ENCODE measurements around the gene ZSWIM3. TPM values are rescaled to one million over a fixed set of nuclear protein-coding genes. Genes with fewer than 3 reads are reported as not detected.

The ZSWIM3 gene
- total and polyA plus RNA-seq, 2 donors (not counting 1 experiment from before 2014, with no cell fraction given), result 3.6 to 7.6 TPM

- no peaks in the 10 kb centered on the region for H3K9me3 ChIP-seq (ENCODE audit: control insufficient read depth, insufficient read depth, low read depth, low read length)
- no peak overlapping the region for H3K27ac ChIP-seq (ENCODE audit: insufficient read depth, low read length)
- no peak overlapping the region for H3K4me3 ChIP-seq (replicated peaks in 1 of 4; ENCODE audit: control extremely low read depth in 1 of 4, insufficient read depth in 1 of 4, low read depth in 3 of 4, low read length in 4 of 4)
- no peak overlapping the region for H2AFZ ChIP-seq (ENCODE audit: low read length)
- H3K27me3 ChIP-seq (ENCODE audit: control insufficient read depth, insufficient read depth, low read length), result no peaks in the 10 kb centered on the region
- H3K4me2 ChIP-seq (ENCODE audit: extremely low read depth, insufficient read depth, low read length), result no peak overlapping the region
- peaks cover 6% of the 10 kb centered on the region for H3K36me3 ChIP-seq (ENCODE audit: control insufficient read depth, insufficient read depth, low read length)
- DNase-seq (ENCODE audit: low read depth in 2 of 2), result no peak
- H4K20me1 ChIP-seq (ENCODE audit: control insufficient read depth, extremely low read depth, insufficient read depth, low read length), result no peaks in the 10 kb centered on the region
- no peak overlapping the region for H3K9ac ChIP-seq (ENCODE audit: insufficient read depth, low read length)
- H3K4me1 ChIP-seq (ENCODE audit: control insufficient read depth, extremely low read depth, insufficient read depth, low read length), result no peaks in the 10 kb centered on the region
- peaks cover 5% of the 10 kb centered on the region for H3K79me2 ChIP-seq (ENCODE audit: control insufficient read depth, insufficient read depth, low read length)
- TF ChIP-seq CTCF (conservative IDR thresholded peaks at IDR 0.05 in 1 of 2, IDR thresholded peaks at IDR 0.05 in 1 of 2; ENCODE audit: low read depth in 1 of 2, low read length in 2 of 2) (no peak), EZH2 (IDR thresholded peaks at IDR 0.05; ENCODE audit: low read length, missing control alignments) (no peak)
Measured at GRCh38 chr20:45850238-45850637, 7.2 kb upstream of the ZSWIM3 start.

- Histone ChIP-seq H3K9ac (ENCODE audit: insufficient read depth, low read length) (no peak overlapping the region), H3K4me2 (ENCODE audit: extremely low read depth, insufficient read depth, low read length) (no peak overlapping the region), H3K4me3 (replicated peaks in 1 of 4; ENCODE audit: control extremely low read depth in 1 of 4, insufficient read depth in 1 of 4, low read depth in 3 of 4, low read length in 4 of 4) (no peak overlapping the region), H3K27me3 (ENCODE audit: control insufficient read depth, insufficient read depth, low read length) (no peaks in the 10 kb centered on the region), H3K36me3 (ENCODE audit: control insufficient read depth, insufficient read depth, low read length) (peaks cover 6% of the 10 kb centered on the region), H3K27ac (ENCODE audit: insufficient read depth, low read length) (no peak overlapping the region), H4K20me1 (ENCODE audit: control insufficient read depth, extremely low read depth, insufficient read depth, low read length) (no peaks in the 10 kb centered on the region), H3K4me1 (ENCODE audit: control insufficient read depth, extremely low read depth, insufficient read depth, low read length) (no peaks in the 10 kb centered on the region), H3K79me2 (ENCODE audit: control insufficient read depth, insufficient read depth, low read length) (peaks cover 8% of the 10 kb centered on the region), H2AFZ (ENCODE audit: low read length) (no peak overlapping the region), H3K9me3 (ENCODE audit: control insufficient read depth, insufficient read depth, low read depth, low read length) (no peaks in the 10 kb centered on the region)
- no peak for DNase-seq (ENCODE audit: low read depth in 2 of 2)
- TF ChIP-seq CTCF (conservative IDR thresholded peaks at IDR 0.05 in 1 of 2, IDR thresholded peaks at IDR 0.05 in 1 of 2; ENCODE audit: low read depth in 1 of 2, low read length in 2 of 2) (no peak), EZH2 (IDR thresholded peaks at IDR 0.05; ENCODE audit: low read length, missing control alignments) (no peak)
Measured at GRCh38 chr20:45850926-45851325, 6.5 kb upstream of the ZSWIM3 start.

GRCh38 chr20:45851501-45851900, 5.9 kb upstream of the ZSWIM3 start:
- Histone ChIP-seq H3K9ac (ENCODE audit: insufficient read depth, low read length) (no peak overlapping the region), H3K4me2 (ENCODE audit: extremely low read depth, insufficient read depth, low read length) (no peak overlapping the region), H4K20me1 (ENCODE audit: control insufficient read depth, extremely low read depth, insufficient read depth, low read length) (no peaks in the 10 kb centered on the region), H3K4me3 (replicated peaks in 1 of 4; ENCODE audit: control extremely low read depth in 1 of 4, insufficient read depth in 1 of 4, low read depth in 3 of 4, low read length in 4 of 4) (no peak overlapping the region), H2AFZ (ENCODE audit: low read length) (no peak overlapping the region), H3K4me1 (ENCODE audit: control insufficient read depth, extremely low read depth, insufficient read depth, low read length) (peaks cover 2% of the 10 kb centered on the region), H3K36me3 (ENCODE audit: control insufficient read depth, insufficient read depth, low read length) (peaks cover 6% of the 10 kb centered on the region), H3K27me3 (ENCODE audit: control insufficient read depth, insufficient read depth, low read length) (no peaks in the 10 kb centered on the region), H3K9me3 (ENCODE audit: control insufficient read depth, insufficient read depth, low read depth, low read length) (no peaks in the 10 kb centered on the region), H3K27ac (ENCODE audit: insufficient read depth, low read length) (no peak overlapping the region), H3K79me2 (ENCODE audit: control insufficient read depth, insufficient read depth, low read length) (peaks cover 14% of the 10 kb centered on the region)
- TF ChIP-seq CTCF (conservative IDR thresholded peaks at IDR 0.05 in 1 of 2, IDR thresholded peaks at IDR 0.05 in 1 of 2; ENCODE audit: low read depth in 1 of 2, low read length in 2 of 2), result no peak
- no peak for TF ChIP-seq EZH2 (IDR thresholded peaks at IDR 0.05; ENCODE audit: low read length, missing control alignments)
- DNase-seq (ENCODE audit: low read depth in 2 of 2), result no peak

All from fibroblast of lung (primary cell).